HEK293T (cell line): Measurements from ENCODE around the gene PXMP4.

Experiments used
- CTCF ChIA-PET: fragments of 350-600 bp; formaldehyde crosslinking; extraction: SDS; loops from one replicate; lab custom pipeline; 2021; ENCODE audit warnings: antibody characterized with exemption, inconsistent platforms; lab: Yijun Ruan, JAX
- POLR2A ChIA-PET: fragments of 350-600 bp; formaldehyde crosslinking; extraction: SDS; loops from one replicate; lab custom pipeline; 2020; ENCODE audit warnings: antibody characterized with exemption, inconsistent platforms; lab: Yijun Ruan, JAX
- DNase-seq: peaks from one replicate; pipeline ENCODE4 v3.0.0; 2012; ENCODE audit warnings: mixed read lengths; ENCODE audit errors: extremely low spot score
- ARNT ChIP-seq: fragments of 450-650 bp; IDR thresholded peaks from 2 replicates; pipeline ENCODE4 v1.6.1; 2017; ENCODE audit warnings: mild to moderate bottlenecking
- BHLHE40 ChIP-seq: fragments of 450-650 bp; IDR thresholded peaks from 2 replicates; pipeline ENCODE4 v1.6.1; 2016; ENCODE audit warnings: mild to moderate bottlenecking, moderate library complexity, borderline replicate concordance
- CTBP1 ChIP-seq: fragments of 450-650 bp; IDR thresholded peaks from 2 replicates; pipeline ENCODE4 v1.6.1; 2016; ENCODE audit warnings: borderline replicate concordance
- ELF4 ChIP-seq: fragments of 450-650 bp; IDR thresholded peaks from 2 replicates; pipeline ENCODE4 v1.6.1; 2017; ENCODE audit warnings: antibody characterized with exemption
- FOXA1 ChIP-seq: fragments of 450-650 bp; IDR thresholded peaks from 2 replicates; pipeline ENCODE4 v1.6.1; 2016; ENCODE audit warnings: mild to moderate bottlenecking
- FOXK2 ChIP-seq: fragments of 450-650 bp; IDR thresholded peaks from 2 replicates; pipeline ENCODE4 v1.6.1; 2016; ENCODE audit warnings: mild to moderate bottlenecking
- FOXM1 ChIP-seq: fragments of 450-650 bp; IDR thresholded peaks from 2 replicates; pipeline ENCODE4 v1.6.1; 2017; ENCODE audit warnings: mild to moderate bottlenecking, borderline replicate concordance
- HDGF ChIP-seq: fragments of 450-650 bp; IDR thresholded peaks from 2 replicates; pipeline ENCODE4 v1.6.1; 2017; ENCODE audit warnings: antibody characterized with exemption, borderline replicate concordance
- L3MBTL2 ChIP-seq: fragments of 450-650 bp; conservative IDR thresholded peaks from 2 replicates; pipeline ENCODE4 v1.6.1; 2016; ENCODE audit warnings: mild to moderate bottlenecking
- LEF1 ChIP-seq: fragments of 450-650 bp; IDR thresholded peaks from 2 replicates; pipeline ENCODE4 v1.6.1; 2017; ENCODE audit warnings: mild to moderate bottlenecking, borderline replicate concordance
- NFRKB ChIP-seq: fragments of 450-650 bp; IDR thresholded peaks from 2 replicates; pipeline ENCODE4 v1.6.1; 2016; ENCODE audit warnings: mild to moderate bottlenecking, moderate library complexity
- PKNOX1 ChIP-seq: fragments of 450-650 bp; IDR thresholded peaks from 2 replicates; pipeline ENCODE4 v1.6.1; 2016
- SP1 ChIP-seq: fragments of 450-650 bp; IDR thresholded peaks from 2 replicates; pipeline ENCODE4 v1.6.1; 2017
- SUZ12 ChIP-seq: fragments of 450-650 bp; IDR thresholded peaks from 2 replicates; pipeline ENCODE4 v1.6.1; 2016; ENCODE audit warnings: mild to moderate bottlenecking
- TARDBP ChIP-seq: fragments of 450-650 bp; IDR thresholded peaks from 2 replicates; pipeline ENCODE4 v1.6.1; 2016
- ZNF384 ChIP-seq: fragments of 450-650 bp; IDR thresholded peaks from 2 replicates; pipeline ENCODE4 v1.6.1; 2016

The PXMP4 gene

DNA sequence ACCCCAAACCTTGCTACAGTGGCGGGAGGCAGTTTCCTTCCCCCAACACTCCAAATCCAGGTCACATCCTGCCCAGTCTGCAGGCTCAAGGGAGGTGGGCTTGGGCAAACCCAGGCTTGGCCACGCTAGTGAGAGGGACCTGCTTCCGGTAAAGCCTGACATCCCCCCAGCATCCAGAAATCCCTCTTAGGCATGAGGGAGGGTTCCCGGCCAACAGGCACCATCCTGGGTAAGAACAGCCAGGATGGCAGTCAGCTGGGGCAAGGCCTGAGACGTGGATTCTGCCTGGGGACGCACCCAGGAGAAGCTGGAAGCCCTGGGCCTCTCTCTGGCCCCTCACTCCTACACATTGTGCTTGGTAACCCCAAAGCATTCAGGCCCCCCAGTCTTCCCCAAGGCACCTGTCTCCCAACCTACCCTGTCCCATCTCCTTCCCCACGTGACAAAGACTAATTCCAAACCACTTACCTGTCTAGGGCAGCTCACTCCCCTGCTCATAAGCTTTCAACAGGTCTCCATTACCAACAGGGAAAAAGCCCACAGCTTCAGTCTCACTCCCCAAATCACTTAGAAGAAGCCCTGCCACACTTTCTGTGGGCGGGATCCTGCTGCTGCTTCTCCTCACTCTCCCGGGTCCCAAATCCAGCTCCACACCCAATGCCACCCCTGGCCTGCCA is 55.9 kb downstream of the PXMP4 start:
- ChIA-PET POLR2A (interaction anchor here (0.7 to 4.2 kb wide), 13 partner anchors 9 to 263 kb away, joined by 3 to 23 read pairs (median 8); partner anchors contain the start of genes CBFA2T2, CDK5RAP1 and NECAB3), CTCF (no interaction called here)
- no peak for DNase-seq
- TF ChIP-seq NFRKB, result no peak
- TF ChIP-seq ARNT, result no peak
- no peak for TF ChIP-seq SUZ12
- TF ChIP-seq HDGF, result no peak
- no peak for TF ChIP-seq BHLHE40
- no peak for TF ChIP-seq CTBP1
- TF ChIP-seq L3MBTL2, result no peak
- TF ChIP-seq ZNF384, result no peak
- TF ChIP-seq LEF1, result no peak

- CTCF ChIA-PET, result interaction anchor here (0.6 to 0.7 kb wide), 3 partner anchors 10 to 1776 kb away, joined by 3 to 5 read pairs (median 4); no protein-coding TSS in a partner anchor
- POLR2A ChIA-PET, result interaction anchor here (0.7 to 4.2 kb wide), 21 partner anchors 9 to 308 kb away, joined by 3 to 23 read pairs (median 5); partner anchors contain the start of genes CBFA2T2, CDK5RAP1 and NECAB3
- DNase-seq, result peak; percentile 87
- TF ChIP-seq LEF1, result no peak
- no peak for TF ChIP-seq SP1
- TF ChIP-seq ZNF384, result no peak
- TF ChIP-seq TARDBP, result no peak
- no peak for TF ChIP-seq SUZ12
- no peak for TF ChIP-seq CTBP1
- no peak for TF ChIP-seq PKNOX1
- TF ChIP-seq FOXA1, result no peak
- TF ChIP-seq L3MBTL2, result no peak
- TF ChIP-seq ARNT, result no peak
- no peak for TF ChIP-seq HDGF
- TF ChIP-seq NFRKB, result no peak
- TF ChIP-seq BHLHE40, result no peak
- no peak for TF ChIP-seq ELF4
- no peak for TF ChIP-seq FOXM1
- no peak for TF ChIP-seq FOXK2
Measured at GRCh38 chr20:33663161-33664084, 56.7 kb downstream of the PXMP4 start.

DNA sequence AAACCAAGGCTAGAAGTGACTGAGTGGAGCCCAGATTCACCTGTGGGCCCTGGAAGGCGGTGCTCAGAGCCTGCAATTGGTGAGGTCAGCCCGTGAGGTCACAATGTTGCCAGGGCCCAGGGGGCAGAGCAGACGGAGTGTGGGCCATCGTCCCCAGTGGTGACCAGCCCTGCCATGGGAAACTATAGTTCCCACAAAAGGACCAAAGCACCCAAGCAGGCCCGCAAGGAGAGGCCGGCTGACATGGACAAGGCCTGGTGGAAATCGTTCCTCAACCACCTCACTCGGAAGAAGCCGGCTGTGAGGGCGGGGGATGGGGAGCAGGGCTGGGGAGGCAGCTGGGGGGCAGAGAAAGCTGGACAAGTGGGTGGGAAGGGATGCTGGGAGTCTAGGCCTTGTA is 57.9 kb downstream of the PXMP4 start, which contains the start of gene C20orf144:
TSS of gene C20orf144 (plus strand) at position 156 of the 400 bp plus-strand sequence. CDS start at position 175, 19 bp downstream.
- ChIA-PET CTCF (no interaction called here), POLR2A (interaction anchor here (0.9 to 4.2 kb wide), 3 partner anchors 8 to 259 kb away, joined by 3 to 23 read pairs (median 3); no protein-coding TSS in a partner anchor)
- DNase-seq, result no peak
- TF ChIP-seq FOXM1 (no peak), ZNF384 (no peak), CTBP1 (no peak), SP1 (no peak), NFRKB (no peak), LEF1 (no peak), FOXK2 (no peak), TARDBP (no peak), FOXA1 (no peak), ELF4 (no peak), BHLHE40 (no peak), L3MBTL2 (no peak), HDGF (no peak), SUZ12 (no peak), PKNOX1 (no peak), ARNT (no peak)

- CTCF ChIA-PET, result no interaction called here
- no peak for TF ChIP-seq NFRKB
- POLR2A ChIA-PET, result interaction anchor here (0.8 kb wide), 1 partner anchor 171 kb away, joined by 3 read pairs; the partner anchor contains the start of gene CBFA2T2
- no peak for DNase-seq
Measured at GRCh38 chr20:33660685-33661058, 59.4 kb downstream of the PXMP4 start.

DNA sequence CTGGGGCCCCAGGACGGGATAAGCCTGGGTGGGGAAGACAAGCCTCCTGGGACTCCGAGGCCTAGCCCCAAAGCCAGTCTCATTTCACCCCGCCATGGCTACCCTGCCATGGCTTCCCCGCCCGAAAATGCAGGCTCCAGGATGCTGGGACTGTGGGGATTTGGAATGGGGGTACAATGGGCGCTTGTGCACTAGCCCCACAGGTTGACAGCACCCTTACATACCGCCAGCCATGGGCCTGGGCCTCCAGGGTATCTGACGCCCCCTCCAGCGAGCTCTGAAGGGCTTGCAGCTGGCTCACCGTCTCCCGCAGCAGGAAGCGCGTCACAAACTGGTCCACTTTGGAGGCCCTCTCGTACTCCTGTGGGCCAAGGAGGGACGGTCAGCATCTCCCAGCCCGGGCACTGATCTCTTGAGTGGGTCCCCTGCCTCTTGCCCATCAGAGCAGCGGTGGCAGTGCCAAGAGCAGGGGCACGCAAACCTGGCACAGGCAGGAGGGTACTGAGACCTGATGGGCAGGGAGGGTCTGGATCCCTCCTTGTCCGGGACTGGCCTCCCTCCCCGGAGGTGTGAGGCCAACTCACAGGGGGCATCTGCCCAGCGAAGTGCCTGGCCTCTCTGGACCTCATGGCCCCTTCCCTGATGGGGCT is 60.0 kb downstream of the PXMP4 start:
- TF ChIP-seq BHLHE40 (no peak), LEF1 (no peak), ZNF384 (no peak), CTBP1 (no peak), L3MBTL2 (no peak)
- ChIA-PET CTCF (no interaction called here), POLR2A (interaction anchor here (0.8 kb wide), 1 partner anchor 170 kb away, joined by 3 read pairs; the partner anchor contains the start of gene CBFA2T2)
- DNase-seq, result no peak

GRCh38 chr20:33659341-33660034 is 60.6 kb downstream of the PXMP4 start:
- ChIA-PET CTCF (no interaction called here), POLR2A (no interaction called here)
- no peak for TF ChIP-seq NFRKB
- TF ChIP-seq ZNF384, result no peak
- no peak for TF ChIP-seq CTBP1
- no peak for TF ChIP-seq L3MBTL2
- no peak for TF ChIP-seq HDGF
- TF ChIP-seq ELF4, result no peak
- TF ChIP-seq SUZ12, result no peak
- TF ChIP-seq ARNT, result no peak
- no peak for TF ChIP-seq FOXK2
- no peak for TF ChIP-seq PKNOX1
- DNase-seq, result no peak
